ENCODE data around the gene LIN7A. TPM values are rescaled to one million over a fixed set of nuclear protein-coding genes. Genes with fewer than 3 reads are reported as not detected.

Gene LIN7A
- polyA plus RNA-seq, 3 donors, result 19.9 to 23.8 (median 20.3) TPM

DNA sequence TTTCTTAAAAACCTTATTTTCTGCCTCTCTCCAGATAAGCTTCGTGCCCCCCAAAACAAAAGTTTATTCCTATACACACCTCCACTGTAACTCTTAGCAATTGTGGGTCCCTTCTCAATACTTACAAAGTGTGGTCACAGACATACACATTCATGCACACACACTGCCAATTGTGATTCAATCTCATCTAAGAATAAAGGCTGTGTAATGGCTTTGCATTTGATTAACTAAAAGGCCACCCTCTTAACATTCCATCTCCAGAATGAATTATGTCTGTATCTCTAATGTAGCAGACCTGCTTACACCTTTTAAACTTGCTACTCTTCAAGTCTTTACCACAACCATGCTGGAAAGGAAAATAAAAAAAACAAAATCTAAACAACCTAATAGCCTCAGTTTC, 171.5 kb downstream of the LIN7A start:
- DNase-seq (ENCODE audit: low read depth in 3 of 3, low spot score in 2 of 3), result no peak

DNA sequence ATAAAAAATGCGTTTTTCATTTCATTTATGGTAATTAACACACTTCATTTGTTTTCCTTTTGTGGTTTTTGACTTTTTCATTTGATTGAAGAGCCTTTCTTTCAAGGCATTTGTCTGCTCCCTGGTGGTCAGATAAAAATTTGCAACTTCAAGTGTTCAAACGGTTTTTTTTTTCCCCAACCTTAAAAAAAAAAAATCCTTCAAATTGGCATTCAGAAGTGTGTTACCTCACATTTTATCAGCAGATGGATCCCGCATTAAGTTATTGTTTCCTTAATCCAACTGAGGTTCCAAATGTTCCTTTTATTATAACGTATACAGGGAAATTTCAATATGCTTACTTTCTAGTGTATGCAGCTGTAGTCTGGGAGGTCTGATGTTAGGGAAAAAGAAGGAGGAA, 173.9 kb downstream of the LIN7A start:
- peak in 2 of 3 donors; percentile 14 to 45 for DNase-seq (ENCODE audit: low read depth in 3 of 3, low spot score in 2 of 3)

DNA sequence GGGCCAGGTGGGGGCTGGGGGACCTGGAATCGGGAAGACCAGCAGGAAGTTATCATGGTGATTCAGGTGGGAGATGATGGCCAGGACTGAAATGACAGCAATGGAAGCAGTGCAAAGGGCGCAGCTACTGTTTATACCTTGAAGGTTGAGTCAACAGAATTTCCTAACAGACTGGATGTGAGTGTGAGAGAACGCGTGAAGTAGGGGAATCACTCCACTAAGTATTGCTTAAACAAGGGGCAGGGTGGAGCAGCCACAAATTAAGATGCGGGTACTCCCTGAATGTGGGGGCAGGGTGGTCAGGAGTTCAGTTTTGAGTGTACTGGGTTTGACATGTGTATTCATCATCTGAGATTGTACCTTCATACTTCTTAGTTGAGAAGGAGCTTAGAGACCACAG, 175.9 kb downstream of the LIN7A start:
- DNase-seq (ENCODE audit: low read depth in 3 of 3, low spot score in 2 of 3), result no peak

DNA sequence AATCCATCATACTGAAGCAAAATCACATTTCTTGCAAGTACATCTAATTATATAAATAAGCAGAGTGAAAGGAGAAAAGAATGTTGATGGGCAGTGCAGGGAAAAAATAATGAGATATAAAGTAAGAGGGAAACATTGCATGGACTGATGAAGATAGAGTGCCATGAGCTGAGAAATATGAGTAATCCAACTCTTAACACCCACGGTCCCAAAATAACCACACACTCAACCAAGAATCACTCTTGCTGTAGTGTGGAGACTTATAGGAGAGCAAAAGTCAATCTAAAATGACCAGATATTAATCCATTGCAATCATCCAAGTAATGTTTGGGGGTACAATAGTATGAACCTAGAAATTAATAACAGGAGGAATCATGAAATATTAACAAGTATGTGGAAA, 180.9 kb downstream of the LIN7A start:
- no peak for DNase-seq (ENCODE audit: low read depth in 3 of 3, low spot score in 2 of 3)

DNA sequence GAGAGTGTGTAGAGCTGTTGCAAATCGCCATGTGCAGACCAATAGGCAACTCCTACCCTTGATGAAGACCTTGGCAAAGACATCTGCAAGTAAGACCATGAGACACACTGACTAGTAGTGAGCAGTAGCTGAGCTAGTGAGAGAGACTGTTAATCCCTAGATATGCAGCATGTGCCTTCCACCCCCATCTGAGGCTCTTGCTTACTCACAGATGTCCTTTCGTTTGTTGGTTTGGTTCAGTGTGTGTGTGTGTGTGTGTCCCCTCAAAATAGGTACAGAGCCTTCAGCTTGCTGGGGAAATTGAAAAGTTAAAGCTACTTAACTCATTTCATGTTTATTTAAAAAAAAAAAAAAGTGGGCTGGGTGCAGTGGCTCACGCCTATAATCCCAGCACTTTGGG, 183.5 kb downstream of the LIN7A start:
- no peak for DNase-seq (ENCODE audit: low read depth in 3 of 3, low spot score in 2 of 3)

DNA sequence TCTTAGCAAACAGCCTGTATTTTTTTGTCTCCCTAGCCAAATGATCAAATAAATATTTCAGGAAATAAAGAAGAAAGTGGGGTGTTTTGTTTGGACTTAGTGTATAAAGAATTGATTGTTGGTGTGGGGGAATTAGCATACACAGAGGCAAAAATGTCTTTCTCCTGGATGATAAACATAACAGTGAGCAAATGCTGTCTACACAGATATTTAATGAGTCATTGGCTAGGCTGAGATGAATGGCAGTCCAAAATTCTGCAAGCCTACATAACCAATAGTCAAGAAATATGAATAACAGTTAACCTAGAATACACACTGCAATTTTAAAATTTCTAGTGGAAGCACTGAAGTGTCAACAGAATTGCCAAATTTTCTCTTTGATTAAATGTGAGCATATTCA, 185.3 kb downstream of the LIN7A start:
- DNase-seq (ENCODE audit: low read depth in 3 of 3, low spot score in 2 of 3), result no peak

DNA sequence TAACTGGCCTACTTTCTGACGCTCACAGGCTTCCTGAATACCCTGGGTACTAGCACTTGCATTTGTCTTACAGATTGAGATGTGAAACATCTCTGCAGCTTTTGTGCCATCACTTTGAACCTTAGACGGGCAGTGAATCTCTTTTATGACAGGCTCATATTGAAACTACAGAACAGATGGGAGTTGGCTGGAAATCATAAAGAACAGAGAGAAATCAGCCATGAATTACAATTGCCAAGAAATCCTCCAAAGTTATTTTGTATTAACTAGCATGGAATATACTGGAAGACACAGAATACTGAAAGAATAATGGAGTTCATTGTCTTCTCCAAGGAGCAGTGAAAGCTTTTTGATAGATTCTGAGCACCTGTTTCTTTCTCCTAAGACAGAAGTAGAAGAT, 188.3 kb downstream of the LIN7A start:
- DNase-seq (ENCODE audit: low read depth in 3 of 3, low spot score in 2 of 3), result no peak

DNA sequence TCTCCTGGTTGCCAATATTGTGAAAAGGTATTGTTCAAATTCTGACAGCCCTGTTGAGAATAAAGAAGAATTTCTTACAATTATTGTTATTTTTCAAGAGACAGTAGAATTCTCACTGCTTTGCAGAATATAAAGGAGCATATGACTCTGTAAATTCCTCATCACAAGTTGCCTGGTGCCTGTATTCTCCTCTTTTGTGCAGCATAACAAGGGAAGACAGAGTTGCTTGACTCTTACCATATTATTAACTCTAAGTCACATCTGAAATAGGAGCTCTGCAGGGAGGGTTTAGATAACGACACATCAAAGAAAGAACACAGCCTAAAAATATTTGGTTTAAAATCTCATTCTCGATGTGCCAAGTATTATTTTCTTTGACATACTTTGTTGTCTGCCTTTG, 189.9 kb downstream of the LIN7A start:
- DNase-seq (ENCODE audit: low read depth in 3 of 3, low spot score in 2 of 3), result no peak

DNA sequence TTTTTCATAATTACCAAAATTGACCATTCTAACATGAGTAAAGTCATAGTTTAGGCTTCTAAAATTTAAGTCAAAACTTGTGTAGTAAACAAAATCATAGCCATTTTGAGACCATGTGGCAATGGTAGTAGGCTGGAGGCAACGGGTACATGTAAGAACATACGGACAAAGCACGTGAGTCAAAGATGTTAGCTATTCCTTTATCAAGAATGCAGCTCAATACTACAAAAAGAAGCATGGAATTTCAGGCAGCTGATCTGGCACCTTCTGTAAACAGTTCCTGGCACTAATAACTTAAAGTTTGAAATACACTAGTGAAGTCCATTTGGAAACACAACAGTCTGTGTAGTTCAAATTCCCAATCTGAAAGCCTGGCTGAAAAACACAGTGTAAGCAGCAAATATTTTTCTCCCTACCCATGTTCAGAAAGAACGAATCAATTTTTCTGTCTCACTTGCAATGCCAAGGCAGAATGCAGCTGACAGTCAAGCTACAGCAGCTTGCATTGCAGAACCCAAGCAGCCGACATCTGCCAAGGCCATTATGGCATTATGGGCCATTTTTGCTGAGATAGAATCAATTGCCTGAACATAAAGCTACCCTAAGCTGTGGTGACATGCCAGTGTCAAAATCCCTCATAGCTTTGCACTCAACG, 191.8 kb downstream of the LIN7A start:
- no peak for DNase-seq (ENCODE audit: low read depth in 3 of 3, low spot score in 2 of 3)

Other genes starting within 250 kb of the LIN7A start
- under 1 TPM; 0.14 to 0.18 (median 0.17) TPM for gene MYF6, start 230.3 kb downstream of the LIN7A start, polyA plus RNA-seq (ENCODE audit: insufficient read length in 3 of 3)
- under 1 TPM in 1 of 3 donors, not detected in 2; 0.14 TPM for gene MYF5, start 221.0 kb downstream of the LIN7A start, polyA plus RNA-seq (ENCODE audit: insufficient read length in 3 of 3)
- gene ACSS3, start 140.1 kb upstream of the LIN7A start, polyA plus RNA-seq (ENCODE audit: insufficient read length in 3 of 3), result 10 to 100 TPM; 20.1 to 21.3 (median 21.2) TPM

Data from right renal cortex interstitium (tissue), 3 donors.